PC-9 (cell line): ENCODE data around the gene ARHGEF28. TPM values are rescaled to one million over a fixed set of nuclear protein-coding genes. Genes with fewer than 3 reads are reported as not detected.
A peak's percentile ranks its signal among the peaks of the same experiment; 100 is the strongest.

Source experiments
- BruUV-seq: library from RNA; stranded (reverse); fragments of 400-500 nt; replicated peaks from 2 replicates; lab custom pipeline; 2021; lab: Mats Ljungman, UMichigan
- CTCF ChIA-PET: fragments of 300-600 bp; sonication (Branson Sonifier 250); formaldehyde crosslinking; loops from one replicate; lab custom pipeline; 2022; ENCODE audit warnings: antibody characterized with exemption; lab: Charles Lee
- POLR2A ChIA-PET: fragments of 300-600 bp; sonication (Branson Sonifier 250); formaldehyde crosslinking; loops from one replicate; lab custom pipeline; 2022; ENCODE audit warnings: antibody characterized with exemption; ENCODE audit not compliant: unreplicated experiment; lab: Charles Lee
- DNase-seq, 2 experiments: peaks; one replicate each; pipeline versions ENCODE4 v3.0.0 to v3.0.0-alpha.2; 2015 to 2022; ENCODE audit warnings: mixed read lengths in 1 of 2
- H2AFZ ChIP-seq: fragments of 200-600 bp; sonication (generic); 2 replicates; pipeline ENCODE4 v1.8.1; 2017; ENCODE audit warnings: antibody characterized with exemption
- H3F3A ChIP-seq: fragments of 200-600 bp; sonication (generic); 2 replicates; pipeline ENCODE4 v1.8.1; 2017; ENCODE audit warnings: antibody characterized with exemption, mild to moderate bottlenecking, low read depth; ENCODE audit not compliant: insufficient read depth
- H3K27ac ChIP-seq: fragments of 200-600 bp; sonication (generic); 2 replicates; pipeline ENCODE4 v1.6.1; 2016; ENCODE audit warnings: mixed run types
- H3K27me3 ChIP-seq: fragments of 200-600 bp; sonication (generic); 2 replicates; pipeline ENCODE4 v1.6.1; 2016; ENCODE audit warnings: low read depth, mixed run types; ENCODE audit not compliant: insufficient read depth
- H3K36me3 ChIP-seq: fragments of 200-600 bp; sonication (generic); 2 replicates; pipeline ENCODE4 v1.6.1; 2016; ENCODE audit warnings: low read depth, mixed run types
- H3K4me1 ChIP-seq: fragments of 200-600 bp; sonication (generic); replicated peaks from 2 replicates; pipeline ENCODE4 v1.6.1; 2016; ENCODE audit warnings: mixed run types; ENCODE audit not compliant: insufficient read depth
- H3K4me2 ChIP-seq: fragments of 200-600 bp; sonication (generic); 2 replicates; pipeline ENCODE4 v1.6.1; 2017; ENCODE audit warnings: mixed run types
- H3K4me3 ChIP-seq: fragments of 200-600 bp; sonication (generic); 2 replicates; pipeline ENCODE4 v1.6.1; 2016; ENCODE audit warnings: mixed run types
- H3K79me2 ChIP-seq: fragments of 200-600 bp; sonication (generic); 2 replicates; pipeline ENCODE4 v1.6.1; 2017; ENCODE audit warnings: low read depth, mixed run types
- H3K9me2 ChIP-seq: fragments of 200-600 bp; sonication (generic); 2 replicates; pipeline ENCODE4 v1.8.1; 2017; ENCODE audit warnings: mild to moderate bottlenecking; ENCODE audit not compliant: insufficient read depth
- H3K9me3 ChIP-seq: fragments of 200-600 bp; sonication (generic); 2 replicates; pipeline ENCODE4 v1.8.1; 2016; ENCODE audit warnings: low read depth; ENCODE audit not compliant: insufficient read depth
- H4K20me1 ChIP-seq: fragments of 200-600 bp; sonication (generic); 2 replicates; pipeline ENCODE4 v1.8.1; 2017; ENCODE audit not compliant: insufficient read depth
- EZH2 ChIP-seq: fragments of 200-600 bp; sonication (generic); IDR thresholded peaks from 2 replicates; pipeline ENCODE4 v1.8.0; 2017; ENCODE audit warnings: antibody characterized with exemption, low read depth
- intact Hi-C: fragments of 100-400 bp; cut with micrococcal nuclease; formaldehyde crosslinking; loops from one replicate; pipeline ENCODE4 v1.10.0; 2022; ENCODE audit not compliant: unreplicated experiment
- total RNA-seq: library from RNA; stranded (reverse); gene quantifications from 2 replicates; pipeline ENCODE4 v1.2.3, GENCODE V29; 2021
- TF ChIP-seq, protein P1 (sequence below): fragments of 200-600 bp; sonication (generic); conservative IDR thresholded peaks from 2 replicates; pipeline ENCODE4 v1.6.1; 2017; ENCODE audit warnings: mixed run types, antibody characterized with exemption, mild to moderate bottlenecking, moderate library complexity

Gene ARHGEF28
- total RNA-seq, 1 experiment from 2014 or later: 77.5 TPM

DNA sequence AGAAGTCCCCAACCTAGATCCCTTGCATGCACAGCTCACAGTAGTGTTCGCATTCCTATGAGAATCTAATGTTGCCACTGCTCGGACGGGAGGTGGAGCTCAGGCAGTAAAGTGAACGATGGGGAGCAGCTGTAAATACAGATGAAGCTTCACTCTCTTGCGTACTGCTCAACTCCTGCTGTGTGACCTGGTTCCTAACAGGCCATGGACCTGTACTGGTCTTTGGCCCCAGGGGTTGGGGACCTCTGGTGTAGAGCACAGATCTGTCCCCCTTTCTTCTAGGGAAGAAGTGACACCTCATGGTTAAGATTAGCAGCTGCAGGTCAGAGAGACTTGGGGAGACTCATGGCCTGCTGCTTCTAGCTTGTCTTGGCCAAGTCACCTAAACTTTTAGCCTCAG is 7.1 kb downstream of the ARHGEF28 start:
- no peak overlapping the region for H2AFZ ChIP-seq
- intact Hi-C loops: no loop called here
- no TSS peak for BruUV-seq

DNA sequence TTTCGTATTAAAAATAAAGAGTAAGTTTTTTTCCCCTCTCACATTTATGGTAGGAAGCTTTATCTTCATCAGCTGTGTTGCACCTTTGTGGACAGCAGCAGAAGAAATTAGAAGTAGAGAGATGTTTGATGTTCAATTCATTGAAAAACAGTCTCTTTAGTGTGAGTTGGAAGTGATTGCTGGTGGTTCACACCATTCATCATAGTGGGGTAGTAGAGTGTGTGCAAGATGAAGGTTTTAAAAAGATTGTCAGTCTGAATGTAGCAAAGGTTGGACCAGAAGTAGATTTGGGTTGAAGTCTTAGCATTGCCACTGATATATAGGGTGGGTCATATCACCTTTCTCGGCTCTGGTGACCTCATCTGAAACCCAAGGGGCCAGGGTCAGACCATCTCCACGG is 10.4 kb downstream of the ARHGEF28 start:
- Histone ChIP-seq H3K9me2 (no peaks in the 10 kb centered on the region), H3K27ac (peak overlapping the region; percentile 90), H3K36me3 (peaks cover 33% of the 10 kb centered on the region), H4K20me1 (no peaks in the 10 kb centered on the region), H3K4me1 (peaks cover 61% of the 10 kb centered on the region), H2AFZ (no peak overlapping the region), H3K27me3 (no peaks in the 10 kb centered on the region), H3K4me3 (no peak overlapping the region), H3K9me3 (0 out of 2 replicates have a peak, but pooled peaks cover 6% of the 10 kb centered on the region), H3K79me2 (peaks cover 91% of the 10 kb centered on the region), H3F3A (peaks cover 24% of the 10 kb centered on the region), H3K4me2 (no peak overlapping the region)
- CTCF ChIA-PET: no interaction called here
- POLR2A ChIA-PET: interaction anchor here (0.6 kb wide), 1 partner anchor 19 kb away, joined by 6 read pairs; no protein-coding TSS in a partner anchor
- intact Hi-C loops: loop anchor here (5.0 kb wide), 1 partner anchor 66 kb away; no protein-coding TSS in a partner anchor
- TF ChIP-seq EZH2: no peak
- TF ChIP-seq, protein P1, sequence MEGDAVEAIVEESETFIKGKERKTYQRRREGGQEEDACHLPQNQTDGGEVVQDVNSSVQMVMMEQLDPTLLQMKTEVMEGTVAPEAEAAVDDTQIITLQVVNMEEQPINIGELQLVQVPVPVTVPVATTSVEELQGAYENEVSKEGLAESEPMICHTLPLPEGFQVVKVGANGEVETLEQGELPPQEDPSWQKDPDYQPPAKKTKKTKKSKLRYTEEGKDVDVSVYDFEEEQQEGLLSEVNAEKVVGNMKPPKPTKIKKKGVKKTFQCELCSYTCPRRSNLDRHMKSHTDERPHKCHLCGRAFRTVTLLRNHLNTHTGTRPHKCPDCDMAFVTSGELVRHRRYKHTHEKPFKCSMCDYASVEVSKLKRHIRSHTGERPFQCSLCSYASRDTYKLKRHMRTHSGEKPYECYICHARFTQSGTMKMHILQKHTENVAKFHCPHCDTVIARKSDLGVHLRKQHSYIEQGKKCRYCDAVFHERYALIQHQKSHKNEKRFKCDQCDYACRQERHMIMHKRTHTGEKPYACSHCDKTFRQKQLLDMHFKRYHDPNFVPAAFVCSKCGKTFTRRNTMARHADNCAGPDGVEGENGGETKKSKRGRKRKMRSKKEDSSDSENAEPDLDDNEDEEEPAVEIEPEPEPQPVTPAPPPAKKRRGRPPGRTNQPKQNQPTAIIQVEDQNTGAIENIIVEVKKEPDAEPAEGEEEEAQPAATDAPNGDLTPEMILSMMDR: no peak
- no peak for DNase-seq
- no TSS peak for BruUV-seq

More for the DNA sequence above, 7.1 kb downstream of the ARHGEF28 start:
- no peak for DNase-seq
- peaks cover 3% of the 10 kb centered on the region for H3F3A ChIP-seq
- no peaks in the 10 kb centered on the region for H4K20me1 ChIP-seq
- no peak overlapping the region for H3K4me3 ChIP-seq
- no peak for TF ChIP-seq EZH2
- TF ChIP-seq, protein P1: no peak
- H3K27ac ChIP-seq: no peak overlapping the region
- H3K9me3 ChIP-seq: 0 out of 2 replicates have a peak, but pooled peaks cover 6% of the 10 kb centered on the region
- no peak overlapping the region for H3K4me2 ChIP-seq
- no peaks in the 10 kb centered on the region for H3K9me2 ChIP-seq
- ChIA-PET CTCF (interaction anchor here (0.9 kb wide), 1 partner anchor 42 kb away, joined by 3 read pairs; no protein-coding TSS in a partner anchor), POLR2A (no interaction called here)
- peaks cover 99% of the 10 kb centered on the region for H3K79me2 ChIP-seq
- H3K36me3 ChIP-seq: peaks cover 45% of the 10 kb centered on the region
- H3K4me1 ChIP-seq: peaks cover 62% of the 10 kb centered on the region
- H3K27me3 ChIP-seq: no peaks in the 10 kb centered on the region

DNA sequence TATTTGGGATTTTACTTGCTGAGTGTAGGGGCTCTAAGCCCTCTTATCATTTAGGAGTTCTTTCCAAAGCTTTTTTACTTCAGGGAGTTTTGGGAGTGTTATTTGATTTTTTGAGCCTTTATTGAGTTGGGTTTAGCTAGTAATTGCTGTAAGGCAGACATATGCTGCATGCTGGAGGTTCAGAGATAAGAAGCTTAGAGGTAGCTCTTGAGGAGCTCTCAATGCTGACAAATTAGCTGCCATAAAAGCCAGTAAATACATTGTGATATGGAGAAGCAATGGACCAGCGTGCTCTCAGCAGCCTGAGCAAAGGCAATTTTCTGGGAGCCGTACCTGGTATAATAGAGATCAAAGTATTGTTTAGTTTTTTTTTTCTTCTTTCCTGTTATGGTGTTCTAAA is 11.6 kb downstream of the ARHGEF28 start:
- Histone ChIP-seq H4K20me1 (no peaks in the 10 kb centered on the region), H3K4me3 (0 out of 2 replicates have a peak overlapping the region, but pooled peaks have one; percentile 15), H3K36me3 (peaks cover 43% of the 10 kb centered on the region), H3K79me2 (peaks cover 91% of the 10 kb centered on the region), H3K9me3 (0 out of 2 replicates have a peak, but pooled peaks cover 6% of the 10 kb centered on the region), H3F3A (peaks cover 34% of the 10 kb centered on the region), H3K4me1 (peaks cover 71% of the 10 kb centered on the region), H3K27me3 (no peaks in the 10 kb centered on the region), H3K9me2 (no peaks in the 10 kb centered on the region), H3K27ac (peak overlapping the region; percentile 90), H2AFZ (no peak overlapping the region), H3K4me2 (peak overlapping the region; percentile 67)
- POLR2A ChIA-PET: interaction anchor here (0.6 kb wide), 1 partner anchor 10 kb away, joined by 3 read pairs; no protein-coding TSS in a partner anchor
- no peak for DNase-seq
- CTCF ChIA-PET: interaction anchor here (0.5 kb wide), 1 partner anchor 12 kb away, joined by 9 read pairs; no protein-coding TSS in a partner anchor
- intact Hi-C loops: loop anchor here (5.0 kb wide), 1 partner anchor 65 kb away; no protein-coding TSS in a partner anchor
- no TSS peak for BruUV-seq
- TF ChIP-seq EZH2: no peak
- TF ChIP-seq, protein P1: no peak
